NT2/D1 (cell line): ENCODE data around the gene AK1.

Experiments used
- SUZ12 ChIP-seq: IDR thresholded peaks from 2 replicates; pipeline ENCODE4 v1.6.1; 2011; ENCODE audit not compliant: insufficient read length, insufficient read depth; ENCODE audit errors: extremely low read depth
- YY1 ChIP-seq: IDR thresholded peaks from 2 replicates; pipeline ENCODE4 v1.6.1; 2011; ENCODE audit not compliant: insufficient read length, insufficient read depth
- ZNF274 ChIP-seq: IDR thresholded peaks from 2 replicates; pipeline ENCODE4 v1.6.1; 2011; ENCODE audit warnings: mild to moderate bottlenecking, low read depth, low read length

GRCh38 chr9:127886401-127886972 is 9.0 kb upstream of the AK1 start:
- TF ChIP-seq YY1 = no peak
- TF ChIP-seq ZNF274 = no peak
- no peak for TF ChIP-seq SUZ12
